HG03571 (cell line): Measurements from ENCODE around the gene C9orf153.
"Not testable (repeated sequence)": the region's sequence is repeated elsewhere in the genome, so short reads cannot be mapped to it uniquely, and the experiment has no call there.

Experiments used
- ATAC-seq: cut with Tn5 transposase; IDR thresholded peaks from one replicate; pipeline ENCODE4 v1.9.1; 2021; ENCODE audit not compliant: unreplicated experiment

Gene C9orf153

GRCh38 chr9:86259557-86259956, at the start of gene C9orf153:
Gene C9orf153, minus strand, starts transcription at chr9:86259657. Its CDS starts 30,054 bp downstream, at chr9:86229603.
- no peak for ATAC-seq

GRCh38 chr9:86308687-86309086, 49.2 kb upstream of the C9orf153 start:
- no peak for ATAC-seq

GRCh38 chr9:86304236-86304730, 44.8 kb upstream of the C9orf153 start:
- no peak for ATAC-seq

- ATAC-seq, result no peak
Measured at GRCh38 chr9:86303316-86303975, 44.0 kb upstream of the C9orf153 start.

- no peak for ATAC-seq
Measured at GRCh38 chr9:86301686-86302085, 42.2 kb upstream of the C9orf153 start.

GRCh38 chr9:86300701-86301100, 41.2 kb upstream of the C9orf153 start:
- ATAC-seq, result no peak

GRCh38 chr9:86298873-86299272, 39.4 kb upstream of the C9orf153 start:
- ATAC-seq, result no peak

GRCh38 chr9:86290341-86290740, 30.9 kb upstream of the C9orf153 start:
- not testable (repeated sequence) for ATAC-seq

- ATAC-seq, result no peak
Measured at GRCh38 chr9:86288499-86289198, 29.2 kb upstream of the C9orf153 start.

- ATAC-seq, result no peak
Measured at GRCh38 chr9:86287013-86287412, 27.6 kb upstream of the C9orf153 start.

GRCh38 chr9:86286278-86286677, 26.8 kb upstream of the C9orf153 start:
- ATAC-seq, result no peak

GRCh38 chr9:86285261-86285660, 25.8 kb upstream of the C9orf153 start:
- no peak for ATAC-seq

GRCh38 chr9:86282979-86283535, 23.6 kb upstream of the C9orf153 start:
- peak; percentile 12 for ATAC-seq

- peak; percentile 74 for ATAC-seq
Measured at GRCh38 chr9:86282077-86282978, 22.9 kb upstream of the C9orf153 start, which contains the start of gene ISCA1. Gene ISCA1, minus strand, starts transcription at chr9:86282538. Its CDS starts 80 bp downstream, at chr9:86282458.

- ATAC-seq, result peak; percentile 28
Measured at GRCh38 chr9:86281593-86282076, 22.2 kb upstream of the C9orf153 start.

GRCh38 chr9:86280580-86280979, 21.1 kb upstream of the C9orf153 start:
- no peak for ATAC-seq

- ATAC-seq, result no peak
Measured at GRCh38 chr9:86279839-86280238, 20.4 kb upstream of the C9orf153 start.

GRCh38 chr9:86277072-86277471, 17.6 kb upstream of the C9orf153 start:
- ATAC-seq, result no peak

GRCh38 chr9:86275962-86276361, 16.5 kb upstream of the C9orf153 start:
- no peak for ATAC-seq

GRCh38 chr9:86274821-86275643, 15.6 kb upstream of the C9orf153 start:
- no peak for ATAC-seq
